HG03103 (cell line): ENCODE results near the gene HOXC4.

Source experiments
- ATAC-seq: cut with Tn5 transposase; IDR thresholded peaks from one replicate; pipeline ENCODE4 v1.9.1; 2021; ENCODE audit warnings: low read depth; ENCODE audit not compliant: unreplicated experiment

HOXC4 gene

DNA sequence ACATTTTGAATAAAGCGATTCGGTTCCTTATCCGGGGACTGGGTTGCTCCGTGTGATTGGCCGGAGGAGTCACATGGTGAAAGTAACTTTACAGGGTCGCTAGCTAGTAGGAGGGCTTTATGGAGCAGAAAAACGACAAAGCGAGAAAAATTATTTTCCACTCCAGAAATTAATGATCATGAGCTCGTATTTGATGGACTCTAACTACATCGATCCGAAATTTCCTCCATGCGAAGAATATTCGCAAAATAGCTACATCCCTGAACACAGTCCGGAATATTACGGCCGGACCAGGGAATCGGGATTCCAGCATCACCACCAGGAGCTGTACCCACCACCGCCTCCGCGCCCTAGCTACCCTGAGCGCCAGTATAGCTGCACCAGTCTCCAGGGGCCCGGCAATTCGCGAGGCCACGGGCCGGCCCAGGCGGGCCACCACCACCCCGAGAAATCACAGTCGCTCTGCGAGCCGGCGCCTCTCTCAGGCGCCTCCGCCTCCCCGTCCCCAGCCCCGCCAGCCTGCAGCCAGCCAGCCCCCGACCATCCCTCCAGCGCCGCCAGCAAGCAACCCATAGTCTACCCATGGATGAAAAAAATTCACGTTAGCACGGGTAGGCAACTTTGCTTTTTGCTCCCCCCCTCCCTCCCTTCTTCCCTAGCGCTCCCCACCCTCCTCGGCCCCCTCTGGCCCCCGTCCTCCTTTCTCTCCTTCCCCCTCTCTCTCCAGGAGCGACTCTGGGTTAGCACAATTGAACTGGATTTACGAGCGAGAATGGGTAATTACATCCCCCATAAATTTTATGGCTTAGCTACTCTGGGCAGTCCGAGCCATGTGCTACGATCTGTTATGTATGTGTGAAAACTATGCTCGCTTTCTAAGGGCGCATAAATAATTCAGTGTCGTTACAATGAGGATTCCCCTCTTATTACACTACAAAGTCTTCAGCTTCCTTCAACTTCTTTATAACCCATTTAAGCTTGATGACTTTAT is at the start of gene HOXC4:
Gene HOXC4 (plus strand): TSS at position 85 of the 991 bp plus-strand sequence. CDS start 88 bp downstream, at position 173.
- ATAC-seq = peak; percentile 30

- no peak for ATAC-seq
Observed at GRCh38 chr12:54004063-54004840, 49.4 kb upstream of the HOXC4 start.

DNA sequence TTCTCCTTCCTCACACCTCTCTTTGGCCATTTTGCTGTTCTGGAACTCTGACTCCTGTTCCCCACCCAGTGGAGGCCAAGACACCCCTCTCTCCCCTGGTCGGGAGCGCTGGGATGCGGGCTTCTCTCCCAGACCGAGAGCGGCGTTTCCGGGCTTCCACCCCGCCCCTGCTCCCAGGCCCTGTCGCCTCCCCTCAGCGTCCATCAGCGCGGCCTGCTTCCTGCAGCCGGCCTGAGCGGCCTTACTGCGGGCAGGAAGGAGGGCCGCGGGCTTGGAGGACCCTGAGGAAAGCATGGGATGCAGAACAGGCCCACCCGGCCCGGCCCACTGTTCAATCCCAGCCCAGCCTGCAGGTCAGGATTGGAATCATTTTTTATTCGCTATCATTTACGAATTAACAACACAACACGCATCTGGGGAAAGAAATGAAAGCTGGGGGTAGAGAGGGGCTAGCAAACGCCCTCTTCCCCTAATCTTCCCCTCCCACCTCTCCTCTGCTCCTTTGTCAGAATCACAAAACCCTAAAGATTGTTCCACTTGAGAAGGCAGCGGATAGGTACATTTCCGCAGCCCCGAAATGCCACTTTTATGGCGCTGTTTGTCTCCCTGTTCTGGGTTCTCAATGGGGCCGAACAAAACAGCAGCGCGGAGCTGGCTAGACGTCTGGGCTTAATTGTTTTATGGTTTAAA is 48.6 kb upstream of the HOXC4 start:
- ATAC-seq = no peak

DNA sequence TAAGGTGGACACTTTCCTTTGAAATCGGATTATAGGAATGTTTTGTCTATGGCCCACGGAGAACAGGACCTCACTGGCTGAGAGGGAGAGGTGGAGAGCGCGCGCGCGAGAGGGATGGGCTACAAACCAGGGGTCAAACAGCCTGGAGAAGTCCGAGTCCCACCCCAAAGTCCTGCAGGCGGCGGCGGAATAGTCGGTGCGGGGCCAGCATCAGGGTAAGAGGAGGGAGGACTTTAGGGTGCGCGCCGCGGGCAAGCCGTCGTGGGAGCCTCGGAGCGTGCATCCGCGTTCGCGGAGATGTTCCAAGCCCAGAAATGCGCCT is 48.1 kb upstream of the HOXC4 start:
- ATAC-seq = no peak

DNA sequence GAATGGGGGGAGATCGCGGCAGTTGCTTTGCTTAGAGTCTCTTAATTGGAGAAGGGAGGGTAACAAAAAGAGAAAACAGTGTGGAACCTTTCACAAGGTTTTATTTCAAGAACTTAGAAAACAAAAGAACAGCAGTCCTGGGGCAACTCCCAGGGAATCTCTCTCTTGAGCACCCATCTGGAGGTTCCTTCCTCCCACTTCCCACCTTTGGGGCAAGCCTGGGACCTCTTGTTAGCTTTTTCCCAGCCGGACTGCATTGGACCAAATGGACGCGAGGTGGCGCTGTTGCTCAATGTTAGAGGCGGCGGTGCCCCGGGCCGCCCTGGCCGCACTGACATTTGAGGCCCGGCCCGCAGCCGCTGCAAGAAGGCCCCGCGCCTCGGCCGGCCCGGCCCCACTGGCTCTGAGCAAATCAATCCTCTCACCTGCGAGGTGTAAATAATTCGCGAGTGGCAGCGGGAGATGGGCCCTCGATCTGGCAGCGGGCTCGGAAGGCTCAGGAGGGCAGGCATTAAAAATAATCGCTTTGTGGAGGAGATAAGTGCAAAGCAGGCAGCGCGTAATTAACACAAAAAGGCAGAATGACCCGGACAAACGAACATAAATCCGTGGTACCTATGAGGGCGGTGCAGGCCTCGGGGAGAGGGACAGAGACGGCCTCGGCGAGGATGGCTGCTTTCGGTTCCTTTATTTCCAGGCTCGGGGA is 47.6 kb upstream of the HOXC4 start:
- no peak for ATAC-seq

DNA sequence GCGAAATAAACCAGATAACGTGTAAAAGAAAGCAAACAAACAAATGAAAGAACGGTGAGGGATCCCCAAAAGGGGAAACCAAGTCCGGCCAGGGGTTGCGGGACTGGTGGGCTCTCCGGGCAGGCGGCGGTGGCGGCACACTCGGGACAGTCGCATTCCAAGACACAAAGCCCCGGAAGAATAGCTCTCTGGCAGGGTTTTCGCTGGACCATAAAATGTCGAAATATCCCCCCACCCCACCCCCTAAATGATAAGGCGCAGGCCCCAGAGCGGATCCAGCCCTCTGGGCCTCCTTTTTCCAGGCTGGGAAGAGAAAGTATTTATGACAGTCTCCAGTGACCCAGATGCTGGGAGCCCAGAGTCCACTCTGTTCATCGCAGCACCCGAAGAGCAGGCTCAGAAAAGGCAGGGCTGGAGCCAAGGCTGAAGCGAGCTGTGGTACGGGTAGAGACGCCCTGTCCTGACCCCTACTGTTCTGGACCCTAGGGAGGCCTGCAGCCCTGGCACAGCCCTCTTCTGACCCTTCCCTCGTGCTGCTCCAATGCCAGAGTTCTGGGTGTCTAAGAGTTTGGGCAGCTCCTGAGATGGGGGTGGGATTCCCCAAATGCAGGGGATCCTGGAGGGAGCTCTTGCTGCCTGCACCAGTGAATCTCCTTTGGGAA is 46.9 kb upstream of the HOXC4 start:
- ATAC-seq = no peak

DNA sequence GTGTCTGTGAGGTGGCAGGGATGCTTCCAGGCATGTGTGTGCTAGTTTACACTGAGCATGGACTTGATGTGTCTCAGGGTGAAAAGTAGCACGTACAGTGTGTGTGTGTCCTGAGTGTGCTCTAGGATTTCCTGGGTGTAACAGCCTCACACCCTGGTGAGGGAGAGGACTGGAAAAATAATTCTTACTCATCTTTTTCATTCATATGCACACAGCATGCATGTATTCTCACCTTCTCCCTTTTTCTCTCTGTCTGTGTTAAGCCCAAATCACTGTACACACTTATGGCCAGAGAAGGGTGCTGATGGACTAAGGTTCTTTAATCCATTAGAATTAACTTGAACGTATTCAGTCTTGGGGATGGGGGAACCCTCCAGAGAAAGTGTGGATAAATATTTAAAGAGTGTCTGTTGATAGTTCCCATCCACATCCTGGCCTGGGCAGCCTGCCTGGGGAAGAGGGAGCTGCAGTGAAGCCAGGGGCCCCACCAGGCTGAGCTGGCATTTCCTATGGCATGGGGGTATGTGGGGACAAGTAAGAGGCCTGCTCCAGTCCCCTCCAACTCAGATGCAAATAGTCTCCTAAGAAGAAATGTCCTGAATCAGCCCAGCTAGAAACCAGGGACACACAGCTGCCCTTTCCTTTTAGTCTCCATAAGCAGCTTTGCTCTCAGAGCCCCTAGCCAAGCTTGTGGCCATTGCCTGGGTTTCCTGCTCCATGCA is 45.9 kb upstream of the HOXC4 start:
- no peak for ATAC-seq

DNA sequence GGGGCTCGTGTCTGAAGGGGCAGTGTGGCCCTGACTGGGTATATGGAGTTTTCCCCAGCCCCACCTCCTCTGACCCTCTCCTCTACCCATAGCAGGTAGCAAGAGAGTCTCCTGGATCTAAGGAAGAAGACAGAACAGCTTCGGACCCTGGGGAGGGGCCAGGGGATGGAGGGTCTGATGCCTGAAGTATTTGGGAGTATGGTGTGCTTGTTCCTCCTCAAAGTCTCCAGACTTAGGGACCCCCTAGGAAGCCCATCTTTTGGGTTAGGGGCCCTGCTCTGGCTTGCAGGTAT is 45.4 kb upstream of the HOXC4 start:
- ATAC-seq = no peak

GRCh38 chr12:54009171-54010052 is 44.2 kb upstream of the HOXC4 start:
- ATAC-seq = no peak

GRCh38 chr12:54010053-54010971 is 43.3 kb upstream of the HOXC4 start:
- ATAC-seq = no peak

- ATAC-seq = no peak
Observed at GRCh38 chr12:54010972-54011664, 42.5 kb upstream of the HOXC4 start.

- no peak for ATAC-seq
Observed at GRCh38 chr12:54011665-54012532, 41.7 kb upstream of the HOXC4 start.

- ATAC-seq = no peak
Observed at GRCh38 chr12:54012631-54013409, 40.8 kb upstream of the HOXC4 start.

GRCh38 chr12:54014377-54015017 is 39.1 kb upstream of the HOXC4 start:
- no peak for ATAC-seq
